HG02571 (cell line): ENCODE measurements around the gene SOD2.
"Not testable (repeated sequence)": the region's sequence is repeated elsewhere in the genome, so short reads cannot be mapped to it uniquely, and the experiment has no call there.

Experiments used
- ATAC-seq: cut with Tn5 transposase; IDR thresholded peaks from one replicate; pipeline ENCODE4 v1.9.1; 2021; ENCODE audit warnings: mild to moderate bottlenecking, moderate library complexity; ENCODE audit not compliant: unreplicated experiment

SOD2 gene

DNA sequence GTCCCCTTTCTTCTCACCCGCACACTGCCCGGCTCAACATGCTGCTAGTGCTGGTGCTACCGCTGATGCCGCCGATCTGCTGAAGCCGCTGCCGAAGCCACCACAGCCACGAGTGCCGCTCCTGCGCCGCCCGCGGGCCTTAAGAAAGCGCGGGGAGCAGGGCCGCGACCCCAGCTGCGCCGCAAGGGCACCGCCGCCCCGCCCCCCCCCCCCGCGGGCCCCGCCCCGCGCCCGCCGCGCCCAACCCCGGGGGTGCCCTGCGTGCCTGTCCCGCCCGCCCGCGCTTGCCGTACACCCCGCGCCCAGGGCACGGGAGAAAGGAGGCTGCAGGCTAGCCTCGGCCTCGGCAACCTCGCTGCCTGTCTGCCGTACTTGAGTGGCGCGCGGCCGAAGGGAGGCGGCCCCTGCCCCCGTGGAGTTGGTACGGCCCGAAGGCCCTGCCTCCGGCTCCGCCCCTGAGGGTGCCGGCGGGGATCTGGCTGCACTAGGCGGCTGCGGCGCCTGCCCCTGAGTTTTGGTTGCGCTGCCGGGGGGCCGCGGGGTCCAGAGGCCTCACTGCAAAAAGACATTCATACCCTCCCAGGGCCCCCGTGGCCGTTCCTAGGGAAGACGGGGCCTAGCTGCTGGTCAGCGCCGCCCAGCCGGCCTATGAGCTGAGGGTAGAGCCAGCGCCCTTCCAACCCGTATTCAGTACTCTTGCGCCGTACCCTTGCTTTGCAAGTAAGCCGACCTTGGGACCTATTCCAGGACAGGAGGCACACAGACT, at the start of gene SOD2:
Gene SOD2 (minus strand): TSS at position 114 of the 766 bp plus-strand sequence. CDS start 74 bp downstream, at position 40.
- peak; percentile 77 for ATAC-seq

DNA sequence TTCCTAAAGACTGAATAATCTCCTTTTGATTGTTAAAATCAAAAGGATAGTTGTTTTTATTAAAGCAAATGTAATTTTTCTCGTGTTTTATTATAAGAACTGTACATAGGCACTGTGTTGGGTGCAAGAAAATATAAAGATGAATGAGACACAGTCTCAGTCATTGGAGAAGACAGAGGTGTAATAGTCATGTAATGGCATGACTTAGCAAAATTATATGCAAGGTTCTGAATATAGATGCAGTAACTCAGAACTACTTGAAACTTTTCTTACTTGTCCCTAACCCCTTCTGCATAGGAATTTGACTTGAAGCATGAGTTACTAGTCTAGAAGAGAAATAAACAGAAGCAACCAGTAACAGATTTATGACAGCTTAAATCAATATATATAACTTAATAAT, 49.1 kb upstream of the SOD2 start:
- no peak for ATAC-seq

DNA sequence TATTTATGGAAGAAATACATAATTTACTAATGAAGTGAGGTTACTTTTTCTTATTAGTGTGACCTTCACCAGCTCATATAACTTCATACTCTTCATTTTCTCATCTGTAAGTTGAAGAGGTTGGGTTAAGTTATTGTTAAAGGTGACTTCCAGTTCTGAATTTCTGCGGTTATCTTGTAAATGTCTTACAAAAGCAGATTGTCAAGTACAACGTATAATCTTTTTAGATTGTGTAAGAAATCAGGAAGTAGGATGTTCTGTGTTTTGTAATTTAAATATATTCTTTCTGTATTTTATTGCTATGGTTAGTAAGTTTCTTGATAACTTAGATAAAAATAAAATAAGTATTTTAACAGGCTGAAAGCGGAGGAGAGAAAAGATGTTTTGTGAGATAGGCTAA, 46.3 kb upstream of the SOD2 start:
- no peak for ATAC-seq

DNA sequence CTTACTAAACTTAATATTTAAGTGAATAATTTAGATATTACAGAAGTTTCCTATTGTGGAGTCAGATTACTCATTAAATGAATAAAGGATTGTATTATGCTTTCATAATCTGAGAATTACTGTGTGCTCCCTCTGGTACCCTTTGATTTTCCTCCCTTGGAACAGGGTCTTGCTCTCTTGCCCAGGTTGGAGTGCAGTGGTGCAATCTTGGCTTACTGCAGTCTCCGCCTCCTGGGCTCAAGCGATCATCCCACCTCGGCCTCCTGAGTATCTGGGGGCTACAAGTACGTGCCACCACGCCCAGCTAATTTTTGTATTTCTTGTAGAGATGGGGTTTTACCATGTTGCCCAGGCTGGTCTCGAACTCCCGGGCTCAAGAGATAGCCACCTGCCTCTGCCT, 43.9 kb upstream of the SOD2 start:
- no peak for ATAC-seq

DNA sequence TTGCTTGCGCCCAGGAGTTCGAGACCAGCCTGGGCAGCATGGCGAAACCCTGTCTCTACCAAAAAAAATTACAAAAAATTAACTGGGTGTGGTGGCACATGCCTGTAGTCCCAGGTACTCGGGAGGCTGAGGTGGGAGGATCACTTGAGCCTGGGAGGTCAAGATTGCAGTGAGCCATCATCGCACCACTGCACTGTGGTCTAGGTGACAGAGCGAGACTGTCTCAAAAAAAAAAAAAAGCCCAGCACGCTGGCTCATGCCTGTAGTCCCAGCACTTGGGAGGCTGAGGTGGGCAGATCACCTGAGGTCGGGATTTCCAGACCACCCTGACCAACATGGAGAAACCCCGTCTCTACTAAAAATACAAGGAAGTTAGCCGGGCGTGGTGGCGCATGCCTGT, 40.4 kb upstream of the SOD2 start:
- not testable (repeated sequence) for ATAC-seq

DNA sequence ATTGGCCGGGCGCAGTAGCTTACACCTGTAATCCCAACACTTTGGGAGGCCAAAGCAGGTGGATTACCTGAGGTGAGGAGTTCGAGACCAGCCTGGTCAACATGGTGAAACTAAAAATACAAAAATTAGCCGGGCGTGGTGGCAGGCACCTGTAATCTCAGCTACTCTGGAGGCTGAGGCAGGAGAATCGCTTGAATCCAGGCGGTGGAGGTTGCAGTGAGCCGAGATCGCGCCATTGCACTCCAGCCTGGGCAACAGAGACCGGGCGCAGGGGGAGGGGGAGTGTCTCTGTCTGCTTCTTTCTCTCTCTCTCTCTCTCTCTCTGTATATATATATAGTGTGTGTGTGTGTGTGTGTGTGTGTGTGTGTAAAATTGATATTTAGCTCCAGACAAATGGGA, 39.5 kb upstream of the SOD2 start:
- ATAC-seq: not testable (repeated sequence)

DNA sequence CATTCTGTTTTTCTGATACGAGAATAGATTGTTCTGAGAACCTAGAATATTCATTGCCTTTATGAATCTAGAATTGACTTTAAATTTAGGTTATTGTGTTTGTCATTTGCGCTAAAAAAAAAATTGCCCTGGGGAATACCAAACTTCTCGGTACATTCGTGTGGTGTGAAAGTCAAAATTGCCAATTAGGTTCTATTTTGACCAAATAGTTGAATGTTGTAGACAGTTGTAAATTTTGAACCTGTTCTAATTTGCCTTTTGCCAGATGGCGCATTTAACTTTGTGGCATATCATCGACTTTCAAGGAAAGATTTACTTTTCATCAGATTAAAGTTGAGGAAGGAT, 37.3 kb upstream of the SOD2 start:
- no peak for ATAC-seq

DNA sequence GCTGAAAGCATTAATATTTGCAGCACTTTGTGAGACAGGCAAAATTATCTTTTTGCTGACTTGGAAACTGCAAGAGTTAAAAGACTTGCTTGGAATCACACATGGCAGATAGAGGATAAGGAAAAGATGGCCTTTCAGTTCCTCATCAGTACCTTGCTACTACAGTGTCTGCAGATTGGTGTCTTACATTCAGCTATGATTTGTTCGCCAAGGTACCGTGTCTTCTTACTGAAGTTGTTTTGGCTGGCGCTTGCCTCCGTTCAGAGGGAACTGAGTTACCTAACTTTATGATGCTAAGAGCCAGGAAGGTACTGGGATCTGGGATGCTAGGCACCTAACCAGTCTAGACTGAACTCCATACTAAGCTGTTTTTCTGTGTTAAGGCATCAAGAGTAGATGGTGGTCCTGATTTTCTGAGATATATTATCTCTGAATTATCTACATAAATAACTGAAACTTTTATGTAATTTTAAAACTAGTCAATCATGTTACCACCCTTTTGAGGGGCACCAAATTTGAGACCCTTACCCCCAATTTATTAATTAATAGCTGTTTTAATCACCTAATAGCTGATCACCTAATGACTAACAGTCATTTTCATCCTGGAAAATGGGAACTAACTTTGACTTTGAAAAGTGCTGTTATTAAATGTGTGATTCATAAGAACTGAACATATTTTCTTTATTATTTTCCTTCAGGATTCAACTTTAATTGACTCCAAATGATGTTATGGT, 36.7 kb upstream of the SOD2 start:
- no peak for ATAC-seq

DNA sequence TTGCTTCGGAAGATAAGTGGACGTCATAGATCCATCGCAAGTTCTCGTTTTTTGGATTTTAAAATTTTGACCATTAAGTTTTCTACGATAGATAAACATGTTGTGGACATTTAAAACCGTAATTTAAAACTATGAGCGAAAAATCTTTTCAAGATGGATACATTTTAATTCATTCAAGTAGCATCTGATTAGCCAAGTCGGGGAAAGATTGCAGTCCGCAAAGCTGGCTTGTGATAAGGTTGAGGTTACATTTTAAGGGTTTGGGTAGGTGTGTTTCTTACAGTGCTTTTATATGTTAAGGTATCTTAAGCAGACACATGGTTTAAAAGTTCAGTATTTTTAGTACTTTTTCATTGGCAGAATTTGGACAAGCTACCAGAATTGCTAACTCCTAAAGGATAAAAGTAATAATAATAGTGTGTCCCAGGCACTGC, 35.5 kb upstream of the SOD2 start:
- ATAC-seq: no peak

DNA sequence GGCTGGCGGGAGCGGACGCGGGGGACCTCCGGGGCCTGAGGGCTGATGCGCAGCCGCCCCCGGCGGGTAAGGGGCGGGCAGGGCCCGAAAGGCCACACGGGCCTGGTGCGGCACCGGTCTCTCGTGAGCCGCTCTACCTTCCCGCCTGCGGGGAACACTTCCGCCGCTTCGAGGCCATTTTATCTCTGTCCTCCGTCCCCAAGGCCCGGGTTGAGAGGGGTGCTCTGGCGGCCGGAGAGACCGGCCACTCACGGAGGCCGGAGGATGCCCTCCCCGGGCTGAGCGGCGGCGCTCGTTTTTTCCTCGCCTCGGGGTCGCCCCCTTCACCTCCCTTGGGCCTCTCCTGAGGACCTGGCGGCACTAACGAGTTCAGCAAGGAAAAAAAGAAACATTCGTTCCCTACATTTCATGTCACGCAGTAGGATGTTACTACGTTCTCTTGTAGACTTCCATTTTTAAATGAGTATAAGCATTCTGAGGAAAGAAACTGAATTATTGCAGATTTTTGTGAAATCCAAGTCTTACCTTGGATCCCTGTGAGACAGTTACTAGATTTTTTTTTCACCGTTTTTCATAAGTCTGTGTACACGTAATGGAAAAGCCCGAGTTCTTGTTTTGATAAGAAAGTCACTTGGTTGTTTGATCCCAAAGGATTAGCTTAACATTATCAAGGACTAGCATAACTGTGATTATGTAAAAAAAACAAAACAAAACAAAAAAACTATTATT, 34.8 kb upstream of the SOD2 start:
- peak; percentile 25 for ATAC-seq

DNA sequence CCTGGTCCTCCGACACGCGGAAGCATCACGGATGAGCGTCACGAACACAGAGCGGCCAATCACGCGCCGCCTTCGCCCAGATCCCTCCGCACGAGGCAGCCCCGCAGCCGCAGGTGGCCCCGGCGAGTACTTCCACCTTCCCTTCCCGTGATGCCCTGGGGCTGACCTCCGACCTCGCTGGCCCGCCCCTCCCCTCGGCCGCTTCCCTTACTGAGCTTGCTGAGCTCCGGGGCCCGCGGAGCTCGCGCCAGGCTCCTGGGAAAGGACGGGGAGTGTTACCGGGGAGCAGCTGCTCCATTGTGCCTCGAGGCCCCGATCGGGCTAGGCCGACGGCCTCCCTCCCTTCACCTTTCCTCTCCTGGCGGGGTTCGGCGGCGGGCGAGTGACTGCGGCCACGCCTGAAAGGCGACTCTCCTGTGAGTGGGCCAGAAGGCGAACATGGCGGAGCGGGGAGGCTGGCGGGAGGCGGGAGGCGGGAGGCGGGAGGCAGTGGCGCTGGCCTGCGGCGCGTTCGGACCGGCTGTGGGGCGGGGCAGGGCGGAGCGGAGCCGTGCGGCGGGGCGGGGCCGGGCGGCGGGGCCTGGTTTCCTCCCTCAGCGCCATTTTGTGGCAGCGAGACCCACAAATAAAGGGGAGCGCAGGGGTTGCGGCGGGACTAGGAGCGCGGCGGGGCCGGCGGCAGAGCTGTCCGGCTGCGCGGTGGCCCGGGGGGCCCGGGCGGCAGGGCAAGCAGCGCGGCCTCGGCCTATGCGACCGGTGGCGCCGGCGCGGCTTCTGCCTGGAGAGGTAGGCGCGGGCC, 34.1 kb upstream of the SOD2 start, which contains the start of gene WTAP:
Gene WTAP (plus strand): TSS at position 589 of the 799 bp plus-strand sequence. CDS start 8,760 bp downstream, outside the sequence.
- peak; percentile 79 for ATAC-seq

DNA sequence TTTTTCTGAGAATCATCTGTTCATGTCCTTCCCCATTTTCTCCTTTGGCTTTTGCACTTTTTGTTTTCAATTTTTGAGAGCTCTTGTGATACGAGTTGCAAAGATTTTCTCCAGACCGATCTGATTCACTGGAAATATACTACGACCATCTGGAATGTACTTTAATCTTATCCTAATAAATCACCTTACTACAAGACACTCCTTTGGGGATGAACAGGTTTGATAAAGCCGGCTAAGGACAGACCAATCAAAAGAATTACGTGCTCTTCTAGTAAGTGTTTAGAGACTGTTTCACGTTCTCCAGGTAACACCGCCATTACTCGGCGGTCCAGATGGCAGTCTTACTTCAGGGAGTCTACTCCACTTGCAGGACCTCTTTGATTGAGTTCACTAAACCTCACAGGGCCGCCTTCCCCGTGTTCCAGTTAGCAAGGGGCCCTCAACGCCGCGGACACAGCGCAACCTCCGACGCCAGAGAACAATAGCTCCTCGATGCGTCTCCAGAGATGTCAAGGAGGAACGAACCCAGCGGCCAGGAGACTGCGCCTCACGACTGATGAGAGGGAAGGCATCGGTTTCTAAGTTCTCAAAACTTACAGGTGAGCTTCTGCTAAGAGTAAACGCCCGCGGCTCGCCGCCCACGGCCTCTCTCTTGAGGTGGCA, 33.3 kb upstream of the SOD2 start:
- peak; percentile 9 for ATAC-seq

DNA sequence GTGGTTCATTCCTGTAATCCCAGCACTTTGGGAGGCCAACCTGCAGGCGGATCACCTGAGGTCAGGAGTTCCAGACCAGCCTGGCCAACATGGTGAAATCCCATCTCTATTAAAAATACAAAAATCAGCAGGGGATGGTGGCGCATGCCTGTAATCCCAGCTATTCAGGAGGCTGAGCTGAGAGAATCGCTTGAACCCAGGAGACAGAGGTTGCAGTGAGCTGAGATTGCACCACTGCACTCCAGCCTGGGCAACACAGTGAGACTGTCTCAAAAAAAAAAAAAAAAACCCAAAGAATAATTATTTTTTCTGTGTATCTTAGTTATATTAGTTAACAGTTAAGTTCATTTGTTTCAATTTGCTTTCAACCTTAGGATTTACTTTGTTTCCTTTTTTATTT, 32.2 kb upstream of the SOD2 start:
- not testable (repeated sequence) for ATAC-seq

DNA sequence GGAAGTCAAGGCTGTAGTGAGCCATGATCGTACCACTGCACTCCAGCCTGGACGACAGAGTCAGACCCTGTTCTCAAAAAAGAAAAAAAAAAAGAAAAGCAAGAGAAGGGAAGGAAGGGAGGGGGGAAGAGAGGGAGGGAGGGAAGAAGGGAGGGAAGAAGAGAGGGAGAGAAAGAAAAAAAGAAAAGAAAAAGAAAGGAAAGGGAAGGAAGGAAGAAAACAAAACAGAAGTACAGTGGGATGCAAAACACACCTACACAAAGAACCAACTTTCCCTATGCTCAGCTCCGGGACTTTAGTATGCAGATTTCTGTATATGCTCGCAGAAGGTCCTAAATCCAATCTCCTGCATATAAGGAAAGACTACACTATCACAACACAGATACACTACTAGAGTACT, 31.7 kb upstream of the SOD2 start:
- no peak for ATAC-seq

DNA sequence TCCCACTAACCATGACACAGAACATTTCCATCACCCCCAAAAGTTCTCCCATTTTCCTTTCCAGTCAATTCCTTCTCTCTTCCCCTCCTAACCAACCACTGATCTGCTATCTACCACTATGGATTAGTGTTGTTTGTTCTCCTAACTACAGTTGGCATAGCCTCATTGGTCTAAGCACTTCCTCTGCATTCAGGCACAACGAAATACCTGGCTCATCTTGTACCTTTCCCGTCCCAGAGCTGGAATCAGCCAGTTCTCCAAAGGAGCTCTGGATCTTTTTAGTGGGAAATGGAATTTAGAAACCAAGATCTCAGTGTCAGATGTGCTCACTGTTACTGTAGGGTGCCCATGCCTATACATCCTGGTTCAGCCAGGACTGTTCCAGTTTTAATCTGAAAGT, 30.2 kb upstream of the SOD2 start:
- ATAC-seq: no peak

DNA sequence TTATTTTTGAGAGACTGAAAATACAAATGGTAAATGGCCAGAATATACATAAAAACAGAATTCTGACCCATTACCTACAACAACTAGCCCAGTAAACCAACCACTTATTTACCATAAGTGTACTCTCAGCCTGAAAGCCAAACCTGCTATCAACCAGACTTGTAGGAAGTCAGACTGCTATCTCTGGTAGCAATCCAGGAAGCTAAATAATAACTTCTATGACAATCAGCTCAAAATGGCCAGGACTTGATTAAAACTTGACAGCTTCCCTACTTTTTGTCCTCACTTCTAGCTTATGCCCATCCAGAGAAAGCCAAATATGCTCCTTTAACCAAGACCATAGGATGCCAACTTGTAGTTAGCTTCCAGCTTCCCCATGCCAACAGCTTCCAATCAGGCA, 29.6 kb upstream of the SOD2 start:
- no peak for ATAC-seq

DNA sequence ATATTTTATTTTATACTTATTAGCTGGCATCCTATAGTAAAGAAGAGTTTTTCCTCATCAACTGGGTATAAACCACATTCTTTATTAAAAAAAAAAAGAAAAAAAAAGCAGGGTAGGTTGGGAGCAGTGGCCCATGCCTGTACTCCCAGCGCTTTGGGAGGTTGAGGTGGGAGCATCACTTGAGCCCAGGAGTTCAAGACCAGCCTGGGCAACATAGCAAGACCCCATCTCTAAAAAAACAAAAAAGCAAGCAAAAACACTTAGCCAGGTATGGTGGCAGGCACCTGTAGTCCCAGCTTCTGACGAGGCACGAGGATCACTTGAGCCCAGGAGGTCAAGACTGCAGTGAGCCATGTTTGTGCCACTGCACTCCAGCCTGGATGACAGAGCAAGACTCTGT, 28.9 kb upstream of the SOD2 start:
- not testable (repeated sequence) for ATAC-seq

DNA sequence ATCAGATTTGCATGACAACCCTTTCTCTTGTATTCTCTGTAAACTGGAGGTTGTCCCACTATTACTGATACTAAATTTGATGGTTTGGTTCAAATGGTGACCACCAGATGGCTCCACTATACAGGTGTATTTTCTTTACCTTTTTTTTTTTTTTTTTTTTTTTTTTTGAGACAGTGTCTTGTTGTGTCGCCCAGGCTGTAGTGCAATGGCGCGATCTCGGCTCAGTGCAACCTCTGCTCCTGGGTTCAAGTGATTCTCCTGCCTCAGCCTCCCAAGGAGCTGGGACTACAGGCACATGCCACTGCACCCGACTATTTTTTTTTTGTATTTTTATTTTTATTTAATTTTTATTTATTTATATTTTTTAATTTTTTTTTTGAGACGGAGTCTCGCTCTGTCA, 27.7 kb upstream of the SOD2 start:
- no peak for ATAC-seq

DNA sequence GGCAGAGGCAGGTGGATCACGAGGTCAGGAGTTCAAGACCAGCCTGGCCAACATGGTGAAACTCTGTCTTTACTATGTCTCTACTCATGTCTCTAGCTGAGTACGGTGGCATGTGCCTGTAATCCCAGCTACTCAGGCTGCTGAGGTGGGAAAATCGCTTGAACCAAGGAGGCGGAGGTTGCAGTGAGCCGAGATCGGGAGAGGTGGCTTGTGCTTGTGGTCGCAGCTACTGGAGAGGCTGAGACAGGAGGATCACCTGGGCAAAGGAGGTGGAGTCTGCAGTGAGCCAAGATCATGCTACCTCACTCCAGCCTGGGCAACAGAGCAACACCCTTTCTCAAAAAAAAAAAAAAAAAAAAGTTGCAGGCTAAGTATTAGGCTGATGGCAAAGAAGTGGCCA, 26.2 kb upstream of the SOD2 start:
- ATAC-seq: no peak

DNA sequence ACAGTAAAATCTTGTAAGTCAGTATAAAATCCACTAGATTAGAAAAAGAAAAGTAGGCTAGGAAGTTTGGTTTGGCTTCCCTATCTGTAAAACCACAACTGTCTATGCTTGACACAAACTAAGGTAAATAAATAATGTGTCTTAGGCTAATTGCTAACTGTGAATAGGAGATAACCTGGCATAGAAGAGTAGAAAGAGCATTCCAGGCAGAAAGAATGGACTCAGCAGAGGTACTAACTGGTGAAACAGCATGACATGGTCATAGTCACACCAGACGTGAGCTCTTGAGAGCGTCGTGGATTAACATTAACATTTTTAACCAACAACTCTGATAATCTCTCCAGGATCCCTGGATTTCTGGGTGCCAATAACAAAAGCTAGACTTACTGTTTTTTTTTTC, 25.6 kb upstream of the SOD2 start:
- ATAC-seq: no peak
